Measurements from ENCODE around the gene OR51B4.

DNA sequence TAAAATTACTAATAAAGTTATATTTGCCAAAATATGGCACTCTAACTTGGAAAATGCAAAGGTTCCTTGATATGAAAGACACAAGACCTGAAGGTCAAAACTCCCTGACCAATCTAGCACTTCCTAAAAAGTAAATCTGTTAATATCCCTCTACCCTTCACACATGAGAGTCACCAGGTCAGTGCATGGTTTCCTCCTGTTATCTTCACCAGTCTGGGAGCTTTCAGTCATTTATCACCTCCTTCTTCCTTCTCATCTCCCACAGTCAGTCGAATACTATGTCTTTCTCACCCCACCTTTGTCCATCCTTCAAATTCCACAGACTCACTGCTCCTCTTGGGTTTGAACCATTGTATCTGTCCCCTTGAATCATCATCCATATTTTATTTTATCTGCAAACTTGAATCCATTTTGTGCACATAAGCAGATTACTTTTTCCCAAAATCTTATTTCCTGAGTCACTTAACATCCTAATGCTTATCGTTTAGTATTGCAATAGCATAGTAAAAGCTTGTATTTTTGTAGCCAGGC is 34.6 kb downstream of the OR51B4 start:
- TF ChIP-seq, protein P1, sequence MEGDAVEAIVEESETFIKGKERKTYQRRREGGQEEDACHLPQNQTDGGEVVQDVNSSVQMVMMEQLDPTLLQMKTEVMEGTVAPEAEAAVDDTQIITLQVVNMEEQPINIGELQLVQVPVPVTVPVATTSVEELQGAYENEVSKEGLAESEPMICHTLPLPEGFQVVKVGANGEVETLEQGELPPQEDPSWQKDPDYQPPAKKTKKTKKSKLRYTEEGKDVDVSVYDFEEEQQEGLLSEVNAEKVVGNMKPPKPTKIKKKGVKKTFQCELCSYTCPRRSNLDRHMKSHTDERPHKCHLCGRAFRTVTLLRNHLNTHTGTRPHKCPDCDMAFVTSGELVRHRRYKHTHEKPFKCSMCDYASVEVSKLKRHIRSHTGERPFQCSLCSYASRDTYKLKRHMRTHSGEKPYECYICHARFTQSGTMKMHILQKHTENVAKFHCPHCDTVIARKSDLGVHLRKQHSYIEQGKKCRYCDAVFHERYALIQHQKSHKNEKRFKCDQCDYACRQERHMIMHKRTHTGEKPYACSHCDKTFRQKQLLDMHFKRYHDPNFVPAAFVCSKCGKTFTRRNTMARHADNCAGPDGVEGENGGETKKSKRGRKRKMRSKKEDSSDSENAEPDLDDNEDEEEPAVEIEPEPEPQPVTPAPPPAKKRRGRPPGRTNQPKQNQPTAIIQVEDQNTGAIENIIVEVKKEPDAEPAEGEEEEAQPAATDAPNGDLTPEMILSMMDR (conservative IDR thresholded peaks at IDR 0.05; ENCODE audit: low read length) = no peak
- no peak for TF ChIP-seq EZH2phosphoT487 (IDR thresholded peaks at IDR 0.05; ENCODE audit: borderline replicate concordance)
